ENCODE data around the gene FHIT. TPM values are rescaled to one million over a fixed set of nuclear protein-coding genes. Genes with fewer than 3 reads are reported as not detected.

FHIT gene
- total and polyA plus RNA-seq, 11 donors, result 4.2 to 26.8 (median 16.5) TPM

DNA sequence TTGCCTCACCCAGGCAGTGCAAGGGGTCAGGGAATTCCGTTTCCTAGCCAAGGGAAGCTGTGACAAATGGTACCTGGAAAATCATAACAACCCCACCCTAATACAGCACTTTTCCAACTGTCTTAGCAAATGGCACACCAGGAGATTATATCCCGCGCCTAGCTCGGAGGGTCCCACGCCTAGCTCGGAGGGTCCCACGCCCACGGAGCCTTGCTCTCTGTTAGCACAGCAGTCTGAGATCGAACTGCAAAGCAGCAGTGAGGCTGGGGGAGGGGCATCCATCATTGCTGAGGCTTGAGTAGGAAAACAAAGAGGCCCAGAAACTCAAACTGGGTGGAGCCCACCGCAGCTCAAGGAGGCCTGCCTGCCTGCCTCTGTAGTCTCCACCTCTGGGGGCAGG lies 208.1 kb downstream of the FHIT start:
- intact Hi-C loops (cut with DNase I), result no loop called here
- ATAC-seq (no peak), DNase-seq (no peak)
- 87 to 91% (median 89%) methylated on average over 8 to 10 of the region's 10 CpGs for WGBS, 4 donors
- Histone ChIP-seq H3K4me3 (no peak overlapping the region), H3K27ac (no peak overlapping the region), H3K27me3 (no peaks in the 10 kb centered on the region), H3K36me3 (no peaks in the 10 kb centered on the region), H3K4me1 (no peaks in the 10 kb centered on the region), H3K9me3 (peaks cover 0 to 36% (median 2%) of the 10 kb centered on the region in 12 donors)
- no peak for TF ChIP-seq POLR2A (IDR thresholded peaks at IDR 0.05)
- TF ChIP-seq, protein P1, sequence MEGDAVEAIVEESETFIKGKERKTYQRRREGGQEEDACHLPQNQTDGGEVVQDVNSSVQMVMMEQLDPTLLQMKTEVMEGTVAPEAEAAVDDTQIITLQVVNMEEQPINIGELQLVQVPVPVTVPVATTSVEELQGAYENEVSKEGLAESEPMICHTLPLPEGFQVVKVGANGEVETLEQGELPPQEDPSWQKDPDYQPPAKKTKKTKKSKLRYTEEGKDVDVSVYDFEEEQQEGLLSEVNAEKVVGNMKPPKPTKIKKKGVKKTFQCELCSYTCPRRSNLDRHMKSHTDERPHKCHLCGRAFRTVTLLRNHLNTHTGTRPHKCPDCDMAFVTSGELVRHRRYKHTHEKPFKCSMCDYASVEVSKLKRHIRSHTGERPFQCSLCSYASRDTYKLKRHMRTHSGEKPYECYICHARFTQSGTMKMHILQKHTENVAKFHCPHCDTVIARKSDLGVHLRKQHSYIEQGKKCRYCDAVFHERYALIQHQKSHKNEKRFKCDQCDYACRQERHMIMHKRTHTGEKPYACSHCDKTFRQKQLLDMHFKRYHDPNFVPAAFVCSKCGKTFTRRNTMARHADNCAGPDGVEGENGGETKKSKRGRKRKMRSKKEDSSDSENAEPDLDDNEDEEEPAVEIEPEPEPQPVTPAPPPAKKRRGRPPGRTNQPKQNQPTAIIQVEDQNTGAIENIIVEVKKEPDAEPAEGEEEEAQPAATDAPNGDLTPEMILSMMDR (IDR thresholded peaks at IDR 0.05), result no peak

DNA sequence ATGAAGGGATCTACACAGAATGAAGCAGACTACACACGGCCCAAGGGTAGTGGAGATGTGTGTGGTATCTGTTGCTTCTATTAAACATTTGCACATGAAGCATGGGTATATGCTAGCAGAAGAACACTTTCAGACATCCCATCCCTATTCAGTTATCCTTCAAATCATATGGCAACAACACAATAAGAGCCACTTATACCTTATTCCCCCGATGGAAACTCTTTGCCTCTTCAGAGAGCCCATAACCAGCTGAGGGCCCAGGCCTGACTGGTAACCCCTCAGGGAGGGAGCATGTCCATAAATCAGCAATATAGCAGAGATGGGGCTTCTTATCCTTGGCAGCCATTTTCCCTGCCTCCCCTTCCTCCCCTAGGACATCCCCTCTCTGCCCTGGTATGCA lies 210.6 kb downstream of the FHIT start:
- no peak for DNase-seq
- 91 to 98% (median 94%) methylated on average over 2 of the region's 2 CpGs for WGBS, 4 donors
- intact Hi-C loops (cut with DNase I), result no loop called here

DNA sequence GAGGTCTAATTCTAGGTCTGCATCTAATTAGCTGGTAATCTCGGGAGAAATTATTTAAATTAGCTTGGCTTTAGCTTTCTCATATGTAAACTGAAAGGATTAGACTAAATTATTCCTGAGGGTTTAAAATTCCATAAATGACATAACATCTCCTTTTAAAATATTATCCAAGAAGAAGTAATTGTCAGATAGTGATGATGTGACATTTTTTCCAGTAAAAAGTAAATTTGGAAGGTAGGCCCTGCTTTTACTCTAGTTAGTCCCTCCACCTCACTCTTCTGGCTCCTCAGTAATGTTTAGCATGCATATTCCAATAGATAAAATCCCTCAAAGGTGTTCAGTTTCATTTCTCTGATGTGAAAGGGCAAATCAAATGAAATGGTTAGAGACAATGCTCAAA lies 215.7 kb downstream of the FHIT start:
- TF ChIP-seq POLR2A (IDR thresholded peaks at IDR 0.05), result no peak
- TF ChIP-seq, protein P1 (IDR thresholded peaks at IDR 0.05), result no peak
- H3K4me1 ChIP-seq, result no peaks in the 10 kb centered on the region
- DNase-seq (no peak), ATAC-seq (no peak)
- H3K36me3 ChIP-seq, result no peaks in the 10 kb centered on the region
- intact Hi-C loops (cut with DNase I), result no loop called here
- H3K27ac ChIP-seq, result no peak overlapping the region
- no peaks in the 10 kb centered on the region for H3K27me3 ChIP-seq
- peaks cover 0 to 14% (median 0%) of the 10 kb centered on the region in 12 donors for H3K9me3 ChIP-seq
- H3K4me3 ChIP-seq, result no peak overlapping the region
- 96 to 100% (median 98%) methylated on average over 1 of the region's 1 CpG for WGBS, 4 donors

More for the DNA sequence above, 210.6 kb downstream of the FHIT start:
- peaks cover 0 to 29% (median 2%) of the 10 kb centered on the region in 12 donors for H3K9me3 ChIP-seq
- no peak for ATAC-seq
- H3K4me1 ChIP-seq, result no peaks in the 10 kb centered on the region
- no peaks in the 10 kb centered on the region for H3K27me3 ChIP-seq
- H3K36me3 ChIP-seq, result no peaks in the 10 kb centered on the region
- H3K27ac ChIP-seq, result no peak overlapping the region
- H3K4me3 ChIP-seq, result no peak overlapping the region
- TF ChIP-seq, protein P1 (IDR thresholded peaks at IDR 0.05), result no peak
- no peak for TF ChIP-seq POLR2A (IDR thresholded peaks at IDR 0.05)

DNA sequence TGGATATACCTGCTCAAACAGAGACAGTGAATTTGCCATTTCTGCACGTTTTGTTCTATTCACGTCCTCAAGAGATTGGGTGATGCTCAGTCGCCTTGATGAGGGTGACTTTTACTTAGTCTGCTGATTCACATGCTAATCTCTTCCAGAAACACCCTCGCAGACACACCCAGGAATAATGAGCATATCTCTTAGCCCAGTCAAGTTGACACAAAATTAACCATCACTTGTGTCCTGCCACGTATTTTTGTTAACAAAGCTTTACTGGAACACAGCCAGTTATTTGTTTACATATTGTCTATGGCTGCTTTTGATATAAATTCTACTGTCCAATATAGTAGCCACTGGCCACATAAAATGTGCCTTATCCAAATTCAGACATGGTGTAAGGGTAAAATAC lies 218.3 kb downstream of the FHIT start:
- intact Hi-C loops (cut with DNase I), result no loop called here
- ATAC-seq, result no peak
- no peaks in the 10 kb centered on the region for H3K27me3 ChIP-seq
- WGBS, 4 donors, result 70 to 76% (median 75%) methylated on average over 5 of the region's 5 CpGs
- no peak for TF ChIP-seq POLR2A (IDR thresholded peaks at IDR 0.05)
- TF ChIP-seq, protein P1 (IDR thresholded peaks at IDR 0.05), result no peak
- H3K9me3 ChIP-seq, result peaks cover 0 to 14% (median 0%) of the 10 kb centered on the region in 12 donors
- H3K27ac ChIP-seq, result no peak overlapping the region
- H3K4me1 ChIP-seq, result no peaks in the 10 kb centered on the region
- no peak for DNase-seq
- no peak overlapping the region for H3K4me3 ChIP-seq
- H3K36me3 ChIP-seq, result no peaks in the 10 kb centered on the region
